Measurements from ENCODE around the gene CTXN1. TPM values are rescaled to one million over a fixed set of nuclear protein-coding genes. Genes with fewer than 3 reads are reported as not detected.

CTXN1 gene
- polyA plus RNA-seq, 4 donors: 0.77 to 1.1 TPM; not detected in 2

- H3K4me1 ChIP-seq (ENCODE audit: control insufficient read depth in 3 of 3, insufficient read depth in 2 of 3, low read depth in 1 of 3, low read length in 2 of 3): peaks cover 0 to 22% (median 5%) of the 10 kb centered on the region in 3 donors
- H3K27me3 ChIP-seq (ENCODE audit: control insufficient read depth in 3 of 3, insufficient read depth in 3 of 3, low read length in 3 of 3): no peaks in the 10 kb centered on the region
- H3K27ac ChIP-seq (ENCODE audit: low read depth in 1 of 3, low read length in 2 of 3): no peak overlapping the region
- H3K9me3 ChIP-seq (ENCODE audit: control insufficient read depth in 2 of 2, insufficient read depth in 1 of 2, low read depth in 1 of 2, low read length in 1 of 2): no peaks in the 10 kb centered on the region
- H3K4me3 ChIP-seq (ENCODE audit: low read depth in 1 of 3, low read length in 3 of 3): peak overlapping the region in 2 of 3 donors; percentile 22 to 50
- no peak for FAIRE-seq
- WGBS, 3 donors: 1% methylated on average over 28 to 98 of the region's 98 CpGs
- DNase-seq: peak; percentile 36 to 80
- H3K36me3 ChIP-seq (ENCODE audit: control insufficient read depth in 3 of 3, insufficient read depth in 2 of 3, low read depth in 1 of 3, low read length in 3 of 3): peaks cover 4 to 61% (median 8%) of the 10 kb centered on the region in 3 donors
Observed at GRCh38 chr19:7925171-7925851, 624 bp downstream of the CTXN1 start.

GRCh38 chr19:7924651-7925170 is 1.2 kb downstream of the CTXN1 start:
- no peak overlapping the region for H3K27ac ChIP-seq (ENCODE audit: low read depth in 1 of 3, low read length in 2 of 3)

DNA sequence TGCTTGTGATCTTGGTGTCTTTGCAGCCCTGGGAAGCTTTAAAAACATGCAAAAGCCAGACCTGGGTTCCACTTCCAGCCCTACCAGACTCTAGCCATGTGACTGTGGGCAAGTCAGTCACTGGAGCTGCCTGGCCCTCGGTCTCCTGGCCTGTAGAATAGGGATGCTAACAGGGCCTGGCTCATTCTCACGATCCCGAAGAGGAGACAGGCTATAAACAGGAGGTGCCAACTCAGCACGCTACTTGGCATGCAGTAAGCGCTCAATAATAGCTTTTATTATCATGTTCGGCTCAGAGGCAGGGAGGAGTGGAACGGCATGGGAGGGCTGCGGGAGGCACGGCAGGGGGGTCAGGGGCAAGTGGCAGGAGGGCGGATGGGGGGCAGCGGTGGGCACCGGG is 1.7 kb downstream of the CTXN1 start:
- no peak overlapping the region for H3K27ac ChIP-seq (ENCODE audit: low read depth in 1 of 3, low read length in 2 of 3)
- H3K9me3 ChIP-seq (ENCODE audit: control insufficient read depth in 2 of 2, insufficient read depth in 1 of 2, low read depth in 1 of 2, low read length in 1 of 2): no peaks in the 10 kb centered on the region
- H3K36me3 ChIP-seq (ENCODE audit: control insufficient read depth in 3 of 3, insufficient read depth in 2 of 3, low read depth in 1 of 3, low read length in 3 of 3): peaks cover 4 to 52% (median 8%) of the 10 kb centered on the region in 3 donors
- FAIRE-seq (no peak), DNase-seq (no peak)
- peaks cover 0 to 30% (median 5%) of the 10 kb centered on the region in 3 donors for H3K4me1 ChIP-seq (ENCODE audit: control insufficient read depth in 3 of 3, insufficient read depth in 2 of 3, low read depth in 1 of 3, low read length in 2 of 3)
- WGBS, 3 donors: 58 to 80% (median 74%) methylated on average over 11 to 12 of the region's 12 CpGs
- H3K27me3 ChIP-seq (ENCODE audit: control insufficient read depth in 3 of 3, insufficient read depth in 3 of 3, low read length in 3 of 3): peaks cover 0 to 5% (median 0%) of the 10 kb centered on the region in 3 donors
- no peak overlapping the region for H3K4me3 ChIP-seq (ENCODE audit: low read depth in 1 of 3, low read length in 3 of 3)

More at GRCh38 chr19:7924651-7925170, 1.2 kb downstream of the CTXN1 start:
- H3K4me1 ChIP-seq (ENCODE audit: control insufficient read depth in 3 of 3, insufficient read depth in 2 of 3, low read depth in 1 of 3, low read length in 2 of 3): peaks cover 0 to 26% (median 5%) of the 10 kb centered on the region in 3 donors
- H3K9me3 ChIP-seq (ENCODE audit: control insufficient read depth in 2 of 2, insufficient read depth in 1 of 2, low read depth in 1 of 2, low read length in 1 of 2): no peaks in the 10 kb centered on the region
- DNase-seq: no peak
- WGBS, 3 donors: 47 to 49% (median 49%) methylated on average over 17 to 34 of the region's 34 CpGs
- peaks cover 0 to 2% (median 0%) of the 10 kb centered on the region in 3 donors for H3K27me3 ChIP-seq (ENCODE audit: control insufficient read depth in 3 of 3, insufficient read depth in 3 of 3, low read length in 3 of 3)
- peaks cover 4 to 56% (median 8%) of the 10 kb centered on the region in 3 donors for H3K36me3 ChIP-seq (ENCODE audit: control insufficient read depth in 3 of 3, insufficient read depth in 2 of 3, low read depth in 1 of 3, low read length in 3 of 3)
- no peak for FAIRE-seq
- H3K4me3 ChIP-seq (ENCODE audit: low read depth in 1 of 3, low read length in 3 of 3): peak overlapping the region in 1 of 3 donors; percentile 50

GRCh38 chr19:7923295-7924191 is 2.4 kb downstream of the CTXN1 start:
- no peak for FAIRE-seq
- WGBS, 3 donors: 77 to 81% (median 81%) methylated on average over 25 to 31 of the region's 31 CpGs
- no peak overlapping the region for H3K27ac ChIP-seq (ENCODE audit: low read depth in 1 of 3, low read length in 2 of 3)

GRCh38 chr19:7922836-7923195 is 3.1 kb downstream of the CTXN1 start:
- peaks cover 0 to 19% (median 7%) of the 10 kb centered on the region in 3 donors for H3K27me3 ChIP-seq (ENCODE audit: control insufficient read depth in 3 of 3, insufficient read depth in 3 of 3, low read length in 3 of 3)
- peaks cover 0 to 43% (median 5%) of the 10 kb centered on the region in 3 donors for H3K4me1 ChIP-seq (ENCODE audit: control insufficient read depth in 3 of 3, insufficient read depth in 2 of 3, low read depth in 1 of 3, low read length in 2 of 3)
- no peak for DNase-seq
- peaks cover 4 to 40% (median 8%) of the 10 kb centered on the region in 3 donors for H3K36me3 ChIP-seq (ENCODE audit: control insufficient read depth in 3 of 3, insufficient read depth in 2 of 3, low read depth in 1 of 3, low read length in 3 of 3)
- H3K9me3 ChIP-seq (ENCODE audit: control insufficient read depth in 2 of 2, insufficient read depth in 1 of 2, low read depth in 1 of 2, low read length in 1 of 2): no peaks in the 10 kb centered on the region
- H3K4me3 ChIP-seq (ENCODE audit: low read depth in 1 of 3, low read length in 3 of 3): no peak overlapping the region
- FAIRE-seq: no peak
- H3K27ac ChIP-seq (ENCODE audit: low read depth in 1 of 3, low read length in 2 of 3): no peak overlapping the region
- 80 to 92% (median 91%) methylated on average over 8 of the region's 8 CpGs for WGBS, 3 donors

More at GRCh38 chr19:7923295-7924191, 2.4 kb downstream of the CTXN1 start:
- Histone ChIP-seq H3K9me3 (ENCODE audit: control insufficient read depth in 2 of 2, insufficient read depth in 1 of 2, low read depth in 1 of 2, low read length in 1 of 2) (no peaks in the 10 kb centered on the region), H3K4me3 (ENCODE audit: low read depth in 1 of 3, low read length in 3 of 3) (no peak overlapping the region), H3K36me3 (ENCODE audit: control insufficient read depth in 3 of 3, insufficient read depth in 2 of 3, low read depth in 1 of 3, low read length in 3 of 3) (peaks cover 4 to 47% (median 8%) of the 10 kb centered on the region in 3 donors), H3K4me1 (ENCODE audit: control insufficient read depth in 3 of 3, insufficient read depth in 2 of 3, low read depth in 1 of 3, low read length in 2 of 3) (peaks cover 0 to 37% (median 5%) of the 10 kb centered on the region in 3 donors), H3K27me3 (ENCODE audit: control insufficient read depth in 3 of 3, insufficient read depth in 3 of 3, low read length in 3 of 3) (peaks cover 0 to 12% (median 4%) of the 10 kb centered on the region in 3 donors)
- DNase-seq: no peak

DNA sequence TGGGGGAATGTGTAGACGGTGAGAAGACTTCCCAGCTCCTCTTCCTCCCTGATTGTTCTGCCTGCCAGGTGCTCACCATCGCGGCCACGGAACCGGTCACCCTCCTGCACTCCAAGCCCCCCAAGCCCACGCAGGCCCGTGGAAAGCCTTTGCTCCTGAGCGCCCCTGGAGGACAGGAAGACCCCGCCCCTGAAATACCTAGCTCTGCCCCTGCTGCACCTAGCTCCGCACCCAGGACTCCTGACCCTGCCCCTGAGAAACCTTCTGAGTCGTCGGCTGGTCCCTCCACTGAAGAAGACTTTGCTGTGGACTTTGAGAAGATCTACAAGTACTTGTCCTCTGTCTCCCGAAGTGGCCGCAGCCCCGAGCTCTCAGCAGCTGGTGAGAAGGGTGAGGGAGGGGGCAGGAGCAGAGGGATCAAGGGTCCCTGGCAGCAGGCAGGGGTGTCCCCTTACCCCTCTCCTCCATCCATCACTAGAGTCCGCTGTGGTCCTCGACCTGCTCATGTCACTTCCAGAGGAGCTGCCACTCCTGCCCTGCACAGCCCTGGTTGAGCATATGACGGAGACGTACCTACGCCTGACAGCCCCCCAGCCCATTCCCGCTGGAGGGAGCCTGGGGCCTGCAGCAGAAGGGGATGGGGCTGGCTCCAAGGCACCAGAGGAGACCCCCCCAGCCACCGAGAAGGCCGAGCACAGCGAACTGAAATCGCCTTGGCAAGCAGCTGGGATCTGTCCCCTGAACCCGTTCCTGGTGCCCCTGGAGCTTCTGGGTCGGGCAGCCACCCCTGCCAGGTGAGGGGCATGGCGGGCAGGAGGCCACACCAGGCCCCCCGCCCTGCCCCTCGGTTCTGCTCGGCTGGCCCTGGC is 3.7 kb downstream of the CTXN1 start:
- no peaks in the 10 kb centered on the region for H3K9me3 ChIP-seq (ENCODE audit: control insufficient read depth in 2 of 2, insufficient read depth in 1 of 2, low read depth in 1 of 2, low read length in 1 of 2)
- H3K27me3 ChIP-seq (ENCODE audit: control insufficient read depth in 3 of 3, insufficient read depth in 3 of 3, low read length in 3 of 3): peaks cover 0 to 24% (median 10%) of the 10 kb centered on the region in 3 donors
- FAIRE-seq: no peak
- H3K36me3 ChIP-seq (ENCODE audit: control insufficient read depth in 3 of 3, insufficient read depth in 2 of 3, low read depth in 1 of 3, low read length in 3 of 3): peaks cover 4 to 34% (median 8%) of the 10 kb centered on the region in 3 donors
- no peak overlapping the region for H3K27ac ChIP-seq (ENCODE audit: low read depth in 1 of 3, low read length in 2 of 3)
- H3K4me3 ChIP-seq (ENCODE audit: low read depth in 1 of 3, low read length in 3 of 3): no peak overlapping the region
- H3K4me1 ChIP-seq (ENCODE audit: control insufficient read depth in 3 of 3, insufficient read depth in 2 of 3, low read depth in 1 of 3, low read length in 2 of 3): peaks cover under 1 to 45% (median 7%) of the 10 kb centered on the region in 3 donors
- WGBS, 3 donors: 91 to 94% (median 93%) methylated on average over 29 to 31 of the region's 31 CpGs
- DNase-seq: no peak

GRCh38 chr19:7921302-7921966 is 4.5 kb downstream of the CTXN1 start:
- peaks cover 4 to 26% (median 8%) of the 10 kb centered on the region in 3 donors for H3K36me3 ChIP-seq (ENCODE audit: control insufficient read depth in 3 of 3, insufficient read depth in 2 of 3, low read depth in 1 of 3, low read length in 3 of 3)
- DNase-seq (no peak), FAIRE-seq (no peak)
- H3K4me3 ChIP-seq (ENCODE audit: low read depth in 1 of 3, low read length in 3 of 3): peak overlapping the region; percentile 13 to 53 (median 47)
- 58 to 63% (median 59%) methylated on average over 16 to 17 of the region's 17 CpGs for WGBS, 3 donors
- H3K4me1 ChIP-seq (ENCODE audit: control insufficient read depth in 3 of 3, insufficient read depth in 2 of 3, low read depth in 1 of 3, low read length in 2 of 3): peaks cover 2 to 45% (median 8%) of the 10 kb centered on the region in 3 donors
- H3K9me3 ChIP-seq (ENCODE audit: control insufficient read depth in 2 of 2, insufficient read depth in 1 of 2, low read depth in 1 of 2, low read length in 1 of 2): no peaks in the 10 kb centered on the region
- H3K27ac ChIP-seq (ENCODE audit: low read depth in 1 of 3, low read length in 2 of 3): peak overlapping the region; percentile 59 to 80 (median 68)
- peaks cover 0 to 28% (median 13%) of the 10 kb centered on the region in 3 donors for H3K27me3 ChIP-seq (ENCODE audit: control insufficient read depth in 3 of 3, insufficient read depth in 3 of 3, low read length in 3 of 3)

All from small intestine (tissue), 7 donors.